GM19351 (cell line): ENCODE measurements around the gene UBAC1.
A peak's percentile ranks its signal among the peaks of the same experiment; 100 is the strongest.

Experiments used
- ATAC-seq: cut with Tn5 transposase; IDR thresholded peaks from one replicate; pipeline ENCODE4 v1.9.1; 2021; ENCODE audit warnings: mild to moderate bottlenecking, moderate library complexity; ENCODE audit not compliant: unreplicated experiment

UBAC1 gene

GRCh38 chr9:135961277-135961715, at the start of gene UBAC1:
UBAC1 (minus strand) TSS chr9:135961373; CDS start chr9:135961162, 211 bp downstream.
- ATAC-seq = peak; percentile 92

GRCh38 chr9:136010615-136011361, 49.6 kb upstream of the UBAC1 start:
- no peak for ATAC-seq

- no peak for ATAC-seq
Measured at GRCh38 chr9:136010176-136010575, 49.0 kb upstream of the UBAC1 start.

DNA sequence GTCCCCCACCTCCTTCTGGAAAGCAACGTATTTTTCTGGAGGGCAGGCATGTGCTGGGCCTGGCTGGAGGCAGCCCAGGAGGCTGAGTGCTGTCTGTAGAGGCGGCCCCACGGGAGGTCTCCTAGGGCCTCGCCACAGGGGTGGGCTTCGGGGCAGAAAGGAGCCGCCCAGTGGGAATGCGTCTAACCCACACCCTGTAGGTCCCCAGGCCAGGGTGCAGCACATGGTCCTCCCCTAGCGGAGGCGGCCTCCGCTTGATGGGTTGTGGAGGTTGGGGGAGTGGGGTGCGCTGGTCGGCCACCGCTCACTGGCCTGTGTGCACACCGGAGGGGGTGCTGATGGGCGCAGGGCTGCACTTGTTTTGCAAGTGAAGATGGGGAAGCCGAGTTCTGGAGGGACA, 48.3 kb upstream of the UBAC1 start:
- no peak for ATAC-seq

DNA sequence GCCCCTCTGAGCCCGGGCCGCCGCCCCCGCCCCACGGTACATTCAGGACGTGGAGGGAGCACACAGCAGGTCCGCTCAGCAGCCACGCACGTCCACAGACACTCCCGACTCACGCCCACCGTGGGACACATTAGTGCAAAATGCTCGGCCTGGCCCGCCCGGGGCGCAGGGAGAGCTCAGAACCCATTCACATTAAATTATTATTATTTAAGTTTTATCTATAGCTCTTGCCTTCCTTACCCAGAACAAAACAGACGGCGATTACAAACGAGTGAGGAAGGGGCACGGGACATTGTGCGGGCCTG, 47.5 kb upstream of the UBAC1 start:
- ATAC-seq = no peak

DNA sequence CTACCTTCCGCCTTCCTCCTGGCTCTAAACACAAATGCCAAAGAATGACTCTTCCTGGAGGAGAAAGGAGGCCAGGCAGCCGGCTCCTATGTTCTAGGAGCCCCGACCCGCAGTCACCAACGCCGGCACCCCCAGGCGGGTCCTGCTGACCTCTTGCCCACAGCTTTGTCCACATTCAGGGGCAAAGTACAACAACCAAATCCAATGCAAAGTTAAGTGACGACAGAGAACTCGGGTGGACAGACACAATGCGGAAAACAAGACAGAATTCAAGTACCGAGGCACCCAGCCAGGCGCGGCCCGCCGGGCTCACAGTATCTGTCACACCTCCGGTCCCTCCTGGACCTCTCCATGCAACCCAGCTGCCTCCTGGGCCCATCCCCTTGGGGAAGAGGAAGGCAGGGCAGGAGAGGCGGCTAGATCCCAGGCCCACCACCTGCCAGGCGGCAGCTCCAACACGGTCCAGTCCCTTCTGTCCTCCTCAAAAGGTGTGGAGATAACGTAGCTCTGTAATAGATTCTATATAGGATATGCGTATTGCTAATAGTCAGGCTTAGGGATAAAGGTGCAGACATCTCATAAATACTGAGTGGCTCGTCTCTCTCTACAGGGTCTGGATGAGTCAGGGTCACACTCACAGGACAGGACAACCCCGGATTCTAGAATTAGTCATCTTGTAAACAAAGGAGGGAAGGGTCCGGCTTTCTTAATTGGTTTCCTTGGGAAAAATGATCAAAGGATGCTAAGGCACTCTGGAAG, 46.9 kb upstream of the UBAC1 start:
- no peak for ATAC-seq

GRCh38 chr9:136007276-136007933, 46.2 kb upstream of the UBAC1 start:
- ATAC-seq = no peak

DNA sequence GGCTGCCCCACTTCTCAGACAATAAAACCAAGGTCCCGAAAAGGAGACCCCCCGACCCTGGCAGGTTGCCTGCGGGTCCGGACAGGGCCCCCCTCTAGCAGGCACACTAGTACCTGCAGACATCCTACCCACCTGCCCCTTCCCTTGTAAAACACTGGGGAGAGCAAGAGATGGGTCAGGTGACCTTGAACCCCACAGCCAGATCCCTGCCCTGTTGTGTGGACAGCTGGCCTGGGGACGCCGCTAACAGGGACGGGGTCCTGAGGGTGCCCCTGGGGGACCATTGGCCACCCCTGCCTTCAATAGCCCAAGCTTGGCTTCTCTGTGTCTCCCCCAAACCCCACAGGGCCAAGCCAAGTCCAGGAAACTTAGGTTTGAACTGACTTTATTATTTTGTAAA, 45.0 kb upstream of the UBAC1 start:
- no peak for ATAC-seq

- no peak for ATAC-seq
Measured at GRCh38 chr9:136004712-136005111, 43.5 kb upstream of the UBAC1 start.

- ATAC-seq = no peak
Measured at GRCh38 chr9:136004219-136004618, 43.0 kb upstream of the UBAC1 start.

GRCh38 chr9:136003411-136004218, 42.4 kb upstream of the UBAC1 start:
- ATAC-seq = no peak

DNA sequence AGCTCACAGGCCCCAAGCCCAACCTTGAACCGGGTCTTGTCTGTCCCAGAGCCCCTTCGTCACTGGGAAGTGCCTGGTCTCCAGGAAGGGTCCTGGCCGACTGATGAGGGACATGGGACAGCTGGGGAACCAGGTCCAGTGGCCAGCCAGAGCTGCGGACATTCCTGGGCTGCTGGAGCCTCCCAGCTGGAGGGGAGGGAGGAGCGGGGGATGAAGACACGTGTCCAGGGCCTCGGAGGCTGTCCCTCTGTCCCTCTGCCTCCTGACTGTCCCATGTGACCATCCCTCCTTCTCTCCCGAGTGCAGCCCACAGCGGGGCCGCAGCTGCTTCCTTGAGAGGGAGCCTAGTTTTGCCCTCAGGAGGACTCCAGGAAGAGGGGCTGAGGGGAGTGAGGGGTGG, 41.7 kb upstream of the UBAC1 start:
- no peak for ATAC-seq

DNA sequence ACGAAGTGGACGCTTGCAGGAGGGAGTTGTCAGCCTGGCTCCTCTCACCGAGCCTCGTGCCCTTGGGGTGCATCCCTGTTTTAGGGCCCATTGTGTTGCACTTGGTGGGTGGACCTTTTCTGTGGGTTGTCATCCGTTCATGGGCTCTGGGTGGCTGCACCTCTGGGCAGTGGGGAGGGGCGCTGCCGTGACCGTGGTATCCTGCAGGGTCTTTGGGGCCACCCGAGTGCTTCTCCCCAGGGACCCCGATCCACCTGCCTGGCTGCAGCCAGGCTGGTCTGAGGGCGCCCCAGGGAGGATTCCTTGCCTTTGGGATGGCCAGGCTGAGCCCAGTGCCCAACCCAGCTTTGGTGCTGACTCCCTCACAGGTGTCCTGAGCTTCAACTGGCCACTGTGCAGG, 41.0 kb upstream of the UBAC1 start:
- no peak for ATAC-seq

GRCh38 chr9:136001231-136001630, 40.1 kb upstream of the UBAC1 start:
- no peak for ATAC-seq

- ATAC-seq = no peak
Measured at GRCh38 chr9:135998410-135999071, 37.4 kb upstream of the UBAC1 start.

GRCh38 chr9:135998016-135998380, 36.8 kb upstream of the UBAC1 start:
- ATAC-seq = no peak

GRCh38 chr9:135997090-135998015, 36.2 kb upstream of the UBAC1 start:
- no peak for ATAC-seq

GRCh38 chr9:135995816-135996215, 34.6 kb upstream of the UBAC1 start:
- ATAC-seq = no peak

DNA sequence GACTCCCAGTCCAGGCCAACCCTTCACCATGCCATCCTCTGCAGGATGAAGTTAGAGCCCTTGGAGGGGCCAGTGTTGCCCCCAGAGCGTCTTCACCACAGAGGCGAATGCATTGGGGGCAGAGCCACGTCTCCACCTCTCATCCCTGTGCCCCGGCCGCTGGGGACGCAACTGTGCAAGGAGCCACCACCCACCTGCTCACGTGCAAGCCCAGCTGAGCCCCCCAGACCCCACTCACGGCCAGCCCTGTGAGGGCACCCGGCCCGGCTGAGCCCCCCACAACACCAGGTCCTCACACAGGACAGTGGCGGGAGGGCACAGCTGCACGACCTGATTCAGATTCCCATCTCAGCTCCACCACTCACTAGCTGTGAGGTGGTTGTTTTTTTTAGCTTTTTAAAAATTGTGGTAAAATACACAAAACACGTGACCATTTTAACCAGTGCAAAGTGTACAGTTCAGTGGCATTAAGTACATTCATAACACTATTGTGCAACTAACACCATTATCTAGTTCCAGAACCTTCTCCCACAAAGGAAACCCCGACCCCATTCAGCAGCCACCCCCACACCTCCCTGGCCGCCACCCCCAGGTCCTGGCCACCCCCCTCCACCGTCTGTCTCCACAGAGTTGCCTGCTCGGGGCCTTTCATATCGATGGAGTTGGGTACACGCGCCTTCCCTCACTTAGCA, 33.5 kb upstream of the UBAC1 start:
- ATAC-seq = no peak
